H9 (cell line): Measurements from ENCODE around the gene BMPER. TPM values are rescaled to one million over a fixed set of nuclear protein-coding genes. Genes with fewer than 3 reads are reported as not detected.

Source experiments
- DNase-seq: peaks from one replicate; pipeline ENCODE4 v3.0.0-alpha.2; 2017
- H2AFZ ChIP-seq: one replicate; pipeline ENCODE4 v1.6.1; 2013; ENCODE audit warnings: mild to moderate bottlenecking, low read length, control low read depth, moderate library complexity
- H2AK5ac ChIP-seq: 2 replicates; pipeline ENCODE4 v1.6.1; 2013; ENCODE audit warnings: low read length, control low read depth, mixed read lengths; ENCODE audit not compliant: insufficient read length
- H2BK120ac ChIP-seq: one replicate; pipeline ENCODE4 v1.6.1; 2013; ENCODE audit warnings: low read depth, mild to moderate bottlenecking, low read length, control low read depth, inconsistent platforms; ENCODE audit not compliant: poor library complexity, severe bottlenecking
- H2BK12ac ChIP-seq: 2 replicates; pipeline ENCODE4 v1.6.1; 2013; ENCODE audit warnings: low read length, control low read depth, mixed read lengths, low read depth; ENCODE audit not compliant: insufficient read length
- H2BK15ac ChIP-seq: 2 replicates; pipeline ENCODE4 v1.6.1; 2013; ENCODE audit warnings: low read depth, low read length, control low read depth
- H2BK20ac ChIP-seq: one replicate; pipeline ENCODE4 v1.6.1; 2013; ENCODE audit warnings: low read depth, mild to moderate bottlenecking, low read length, control low read depth, inconsistent platforms; ENCODE audit not compliant: poor library complexity, severe bottlenecking
- H2BK5ac ChIP-seq: 2 replicates; pipeline ENCODE4 v1.6.1; 2013; ENCODE audit warnings: low read length, control low read depth, mixed read lengths; ENCODE audit not compliant: insufficient read length
- H3K14ac ChIP-seq: 2 replicates; pipeline ENCODE4 v1.6.1; 2013; ENCODE audit warnings: low read length, control low read depth; ENCODE audit not compliant: insufficient read depth
- H3K18ac ChIP-seq: 2 replicates; pipeline ENCODE4 v1.6.1; 2013; ENCODE audit warnings: low read depth, mild to moderate bottlenecking, mixed read lengths, low read length, control low read depth; ENCODE audit not compliant: insufficient read length
- H3K23ac ChIP-seq: 2 replicates; pipeline ENCODE4 v1.6.1; 2013; ENCODE audit warnings: low read length, control low read depth, mixed read lengths, low read depth; ENCODE audit not compliant: insufficient read length
- H3K23me2 ChIP-seq: 2 replicates; pipeline ENCODE4 v1.6.1; 2013; ENCODE audit warnings: low read depth, mild to moderate bottlenecking, mixed read lengths, low read length, control low read depth; ENCODE audit not compliant: insufficient read length, poor library complexity, severe bottlenecking
- H3K27ac ChIP-seq: 2 replicates; pipeline ENCODE4 v1.5.1; 2013; ENCODE audit warnings: low read length, control low read depth, mixed read lengths, low read depth; ENCODE audit not compliant: insufficient read length
- H3K27me3 ChIP-seq: 2 replicates; pipeline ENCODE4 v1.6.1; 2013; ENCODE audit warnings: low read length, control low read depth, inconsistent platforms; ENCODE audit not compliant: insufficient read depth
- H3K4ac ChIP-seq: 2 replicates; pipeline ENCODE4 v1.6.1; 2013; ENCODE audit warnings: low read depth, mild to moderate bottlenecking, control low read depth, inconsistent platforms, low read length, moderate library complexity
- H3K4me1 ChIP-seq: 2 replicates; pipeline ENCODE4 v1.6.1; 2013; ENCODE audit warnings: low read length, control low read depth, inconsistent platforms; ENCODE audit not compliant: insufficient read depth
- H3K4me2 ChIP-seq: 2 replicates; pipeline ENCODE4 v1.6.1; 2013; ENCODE audit warnings: low read length, control low read depth, mixed read lengths; ENCODE audit not compliant: insufficient read length, insufficient read depth
- H3K56ac ChIP-seq: 2 replicates; pipeline ENCODE4 v1.6.1; 2013; ENCODE audit warnings: low read depth, mild to moderate bottlenecking, mixed read lengths, low read length, control low read depth; ENCODE audit not compliant: insufficient read length
- H3K79me1 ChIP-seq: 2 replicates; pipeline ENCODE4 v1.6.1; 2013; ENCODE audit warnings: low read depth, mild to moderate bottlenecking, moderate library complexity, low read length, control low read depth, inconsistent platforms; ENCODE audit not compliant: insufficient read depth, poor library complexity, severe bottlenecking
- H3K79me2 ChIP-seq: 2 replicates; pipeline ENCODE4 v1.6.1; 2013; ENCODE audit warnings: low read length, control low read depth, inconsistent platforms; ENCODE audit not compliant: insufficient read depth
- H3K9ac ChIP-seq: 2 replicates; pipeline ENCODE4 v1.6.1; 2013; ENCODE audit warnings: low read length, control low read depth, mixed read lengths; ENCODE audit not compliant: insufficient read length; ENCODE audit errors: extremely low read depth
- H3K9me3 ChIP-seq: one replicate; pipeline ENCODE4 v1.6.1; 2013; ENCODE audit warnings: low read depth, low read length, inconsistent platforms; ENCODE audit not compliant: control insufficient read depth
- H3T11ph ChIP-seq: one replicate; pipeline ENCODE4 v1.6.1; 2013; ENCODE audit warnings: mild to moderate bottlenecking, low read length, control low read depth, inconsistent platforms
- H4K20me1 ChIP-seq: one replicate; pipeline ENCODE4 v1.6.1; 2013; ENCODE audit not compliant: control insufficient read depth, insufficient read length, insufficient read depth
- H4K5ac ChIP-seq: 2 replicates; pipeline ENCODE4 v1.6.1; 2013; ENCODE audit warnings: low read depth, mild to moderate bottlenecking, mixed read lengths, low read length, control low read depth; ENCODE audit not compliant: insufficient read length
- H4K8ac ChIP-seq: replicated peaks from 2 replicates; pipeline ENCODE4 v1.6.1; 2013; ENCODE audit warnings: low read length, control low read depth, mixed read lengths, low read depth; ENCODE audit not compliant: insufficient read length
- H4K91ac ChIP-seq: 2 replicates; pipeline ENCODE4 v1.6.1; 2013; ENCODE audit warnings: low read depth, mild to moderate bottlenecking, moderate library complexity, mixed read lengths, low read length, control low read depth; ENCODE audit not compliant: insufficient read length
- H3K27ac Mint-ChIP-seq, 3 experiments: 2 replicates in 2 of 3; 3 replicates in 1 of 3; pipeline ENCODE4 v1.8.0; 2020 to 2021; ENCODE audit warnings: mixed read lengths in 3 of 3, mild to moderate bottlenecking in 1 of 3, moderate library complexity in 1 of 3
- H3K27me3 Mint-ChIP-seq: 2 replicates; pipeline ENCODE4 v1.8.0; 2021; ENCODE audit warnings: low read depth, mild to moderate bottlenecking, moderate library complexity, mixed read lengths
- H3K36me3 Mint-ChIP-seq, 3 experiments: 2 replicates in 2 of 3; 3 replicates in 1 of 3; pipeline ENCODE4 v1.8.0; 2020 to 2021; ENCODE audit warnings: low read depth in 3 of 3, mixed read lengths in 3 of 3; ENCODE audit not compliant: insufficient read depth in 1 of 3
- H3K4me1 Mint-ChIP-seq, 2 experiments: 2 replicates each; pipeline ENCODE4 v1.8.0; 2020; ENCODE audit warnings: mixed read lengths in 2 of 2
- H3K4me3 Mint-ChIP-seq, 2 experiments: 2 replicates in 1 of 2; 3 replicates in 1 of 2; pipeline ENCODE4 v1.8.0; 2020 to 2021; ENCODE audit warnings: mild to moderate bottlenecking in 2 of 2, mixed read lengths in 2 of 2, moderate library complexity in 1 of 2
- H3K9me3 Mint-ChIP-seq, 2 experiments: 2 replicates in 1 of 2; 3 replicates in 1 of 2; pipeline ENCODE4 v1.8.0; 2020; ENCODE audit warnings: mild to moderate bottlenecking in 2 of 2, mixed read lengths in 2 of 2, moderate library complexity in 1 of 2
- WGBS: extraction: QIAGEN DNeasy Blood & Tissue Kit; methylation state at CpG from one replicate; pipeline ENCODE4 v1.1.7; 2013; ENCODE audit warnings: missing lambda C conversion rate, low lambda C conversion rate, mixed read lengths; ENCODE audit not compliant: insufficient read length; ENCODE audit errors: extremely low coverage; 5-methylcytosine and 5-hydroxymethylcytosine counted together
- total RNA-seq: library from RNA; stranded (reverse); gene quantifications from 2 replicates; pipeline ENCODE4 v1.2.1, GENCODE V29; 2021
- TF ChIP-seq, protein P1 (sequence below): fragments of 200-600 bp; sonication (generic); conservative IDR thresholded peaks from 3 replicates; pipeline ENCODE4 v1.8.0; 2021; ENCODE audit warnings: antibody characterized with exemption, mild to moderate bottlenecking

Gene BMPER
- total RNA-seq, 1 experiment from 2014 or later: 0.20 TPM

- Histone ChIP-seq H3K18ac (no peak overlapping the region), H2BK15ac (no peak overlapping the region), H4K20me1 (no peaks in the 10 kb centered on the region), H3K27me3 (no peaks in the 10 kb centered on the region), H3K27ac (no peak overlapping the region), H2BK5ac (no peak overlapping the region), H2BK12ac (no peak overlapping the region), H4K91ac (no peak overlapping the region), H2BK20ac (no peak overlapping the region), H3K14ac (no peak overlapping the region), H3K23ac (no peak overlapping the region), H3T11ph (no peak overlapping the region), H3K9me3 (no peaks in the 10 kb centered on the region), H3K56ac (no peak overlapping the region), H4K8ac (no peak overlapping the region), H3K4me2 (no peak overlapping the region), H3K4ac (no peak overlapping the region), H4K5ac (no peak overlapping the region), H3K23me2 (no peaks in the 10 kb centered on the region), H3K4me1 (no peaks in the 10 kb centered on the region), H2AK5ac (no peak overlapping the region), H3K79me2 (no peaks in the 10 kb centered on the region), H3K79me1 (no peaks in the 10 kb centered on the region), H2AFZ (no peak overlapping the region), H2BK120ac (no peak overlapping the region), H3K9ac (no peak overlapping the region)
- peaks cover 8 to 9% of the 10 kb centered on the region in 2 experiments; a peak in 3 of 4 replicates for H3K4me1 Mint-ChIP-seq
- no CpG with 5 or more reads among the region's 3 CpGs for WGBS
- no peak for DNase-seq
- H3K27me3 Mint-ChIP-seq: no peaks in the 10 kb centered on the region; the same call in 1 of the 2 replicates
- TF ChIP-seq, protein P1, sequence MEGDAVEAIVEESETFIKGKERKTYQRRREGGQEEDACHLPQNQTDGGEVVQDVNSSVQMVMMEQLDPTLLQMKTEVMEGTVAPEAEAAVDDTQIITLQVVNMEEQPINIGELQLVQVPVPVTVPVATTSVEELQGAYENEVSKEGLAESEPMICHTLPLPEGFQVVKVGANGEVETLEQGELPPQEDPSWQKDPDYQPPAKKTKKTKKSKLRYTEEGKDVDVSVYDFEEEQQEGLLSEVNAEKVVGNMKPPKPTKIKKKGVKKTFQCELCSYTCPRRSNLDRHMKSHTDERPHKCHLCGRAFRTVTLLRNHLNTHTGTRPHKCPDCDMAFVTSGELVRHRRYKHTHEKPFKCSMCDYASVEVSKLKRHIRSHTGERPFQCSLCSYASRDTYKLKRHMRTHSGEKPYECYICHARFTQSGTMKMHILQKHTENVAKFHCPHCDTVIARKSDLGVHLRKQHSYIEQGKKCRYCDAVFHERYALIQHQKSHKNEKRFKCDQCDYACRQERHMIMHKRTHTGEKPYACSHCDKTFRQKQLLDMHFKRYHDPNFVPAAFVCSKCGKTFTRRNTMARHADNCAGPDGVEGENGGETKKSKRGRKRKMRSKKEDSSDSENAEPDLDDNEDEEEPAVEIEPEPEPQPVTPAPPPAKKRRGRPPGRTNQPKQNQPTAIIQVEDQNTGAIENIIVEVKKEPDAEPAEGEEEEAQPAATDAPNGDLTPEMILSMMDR: no peak
- H3K4me3 Mint-ChIP-seq: no peak overlapping the region
- peak overlapping the region in 1 of 3 experiments; percentile 10; a peak in 2 of 7 replicates for H3K27ac Mint-ChIP-seq
- 0 out of 7 replicates have a peak, but pooled peaks cover 0 to 1% (median 0%) of the 10 kb centered on the region in 3 experiments for H3K36me3 Mint-ChIP-seq
- no peaks in the 10 kb centered on the region for H3K9me3 Mint-ChIP-seq
These were observed 40.9 kb downstream of the BMPER start for GRCh38 chr7:33946094-33946699.
